Gastrocnemius medialis (tissue), 4 donors: Measurements from ENCODE around the gene MAT1A. TPM values are rescaled to one million over a fixed set of nuclear protein-coding genes. Genes with fewer than 3 reads are reported as not detected.

Experiments used
- ATAC-seq, 2 donors: fragments of 150-250 bp; one replicate each; pipeline ENCODE4 v1.9.1; 2016
- DNase-seq, 2 donors: peaks; one replicate each; pipeline ENCODE4 v3.0.0-alpha.2; 2019
- H3K27ac ChIP-seq, 4 donors: fragments of 200-600 bp; sonication (generic); 1 replicate in 1 of 4; 2 replicates in 3 of 4; pipeline ENCODE4 v1.5.1; 2016 to 2018; ENCODE audit warnings: mild to moderate bottlenecking in 2 of 4, moderate library complexity in 1 of 4
- H3K27me3 ChIP-seq, 3 donors: fragments of 200-600 bp; sonication (generic) in 2 of 3; 1 replicate in 1 of 3; 2 replicates in 2 of 3; pipeline versions ENCODE4 v1.5.1 to v1.6.0; 2016 to 2019; ENCODE audit warnings: mild to moderate bottlenecking in 1 of 3, moderate library complexity in 1 of 3
- H3K36me3 ChIP-seq, 2 donors: fragments of 200-600 bp; sonication (generic) in 1 of 2; one replicate each; pipeline ENCODE4 v1.5.1; 2017 to 2018
- H3K4me1 ChIP-seq, 2 donors: fragments of 200-600 bp; sonication (generic) in 1 of 2; one replicate each; pipeline ENCODE4 v1.5.1; 2016 to 2017; ENCODE audit warnings: mild to moderate bottlenecking in 2 of 2
- H3K4me3 ChIP-seq, 4 donors: fragments of 200-600 bp; sonication (generic) in 3 of 4; 1 replicate in 1 of 4; 2 replicates in 3 of 4; pipeline ENCODE4 v1.5.1; 2016 to 2019; ENCODE audit warnings: mild to moderate bottlenecking in 2 of 4
- H3K9me3 ChIP-seq, 3 donors: fragments of 200-600 bp; sonication (generic) in 2 of 3; 1 replicate in 1 of 3; 2 replicates in 2 of 3; pipeline ENCODE4 v1.5.1; 2016 to 2019
- POLR2A ChIP-seq, 2 donors: fragments of 450-650 bp; IDR thresholded peaks; one replicate each; pipeline ENCODE4 v1.6.1; 2017; ENCODE audit warnings: antibody characterized with exemption in 2 of 2, mild to moderate bottlenecking in 2 of 2, moderate library complexity in 2 of 2
- in situ Hi-C, 4 donors: fragments of 200-750 bp; cut with MboI; loops; one replicate each; pipeline versions ENCODE4 v1.15.0 to v1.8.0; 2017; ENCODE audit warnings: low sequenced_read_pairs in 4 of 4
- intact Hi-C: fragments of 100-400 bp; cut with DNase I; formaldehyde crosslinking; loops from one replicate; pipeline ENCODE4 v1.15.1; 2023; ENCODE audit warnings: low total_unique reads
- total RNA-seq, 4 donors: library from RNA; depleted of rRNA; stranded (reverse); fragments of >200 nt; gene quantifications; one replicate each; pipeline versions ENCODE4 v1.1.0 to v1.2.3, GENCODE V29; 2016
- TF ChIP-seq, protein P1 (sequence below), 5 experiments: fragments of 450-650 bp in 3 of 5; fragments of 200-600 bp in 2 of 5; sonication (generic) in 2 of 5; IDR thresholded peaks in 4 of 5; conservative IDR thresholded peaks in 1 of 5; 1 replicate in 4 of 5; 2 replicates in 1 of 5; pipeline ENCODE4 v1.5.1; 2016 to 2019; ENCODE audit warnings: antibody characterized with exemption in 5 of 5, mild to moderate bottlenecking in 3 of 5, moderate library complexity in 3 of 5

MAT1A gene
- total RNA-seq, 4 donors from 2014 or later: 1.3 to 1.8 TPM; not detected in 2

DNA sequence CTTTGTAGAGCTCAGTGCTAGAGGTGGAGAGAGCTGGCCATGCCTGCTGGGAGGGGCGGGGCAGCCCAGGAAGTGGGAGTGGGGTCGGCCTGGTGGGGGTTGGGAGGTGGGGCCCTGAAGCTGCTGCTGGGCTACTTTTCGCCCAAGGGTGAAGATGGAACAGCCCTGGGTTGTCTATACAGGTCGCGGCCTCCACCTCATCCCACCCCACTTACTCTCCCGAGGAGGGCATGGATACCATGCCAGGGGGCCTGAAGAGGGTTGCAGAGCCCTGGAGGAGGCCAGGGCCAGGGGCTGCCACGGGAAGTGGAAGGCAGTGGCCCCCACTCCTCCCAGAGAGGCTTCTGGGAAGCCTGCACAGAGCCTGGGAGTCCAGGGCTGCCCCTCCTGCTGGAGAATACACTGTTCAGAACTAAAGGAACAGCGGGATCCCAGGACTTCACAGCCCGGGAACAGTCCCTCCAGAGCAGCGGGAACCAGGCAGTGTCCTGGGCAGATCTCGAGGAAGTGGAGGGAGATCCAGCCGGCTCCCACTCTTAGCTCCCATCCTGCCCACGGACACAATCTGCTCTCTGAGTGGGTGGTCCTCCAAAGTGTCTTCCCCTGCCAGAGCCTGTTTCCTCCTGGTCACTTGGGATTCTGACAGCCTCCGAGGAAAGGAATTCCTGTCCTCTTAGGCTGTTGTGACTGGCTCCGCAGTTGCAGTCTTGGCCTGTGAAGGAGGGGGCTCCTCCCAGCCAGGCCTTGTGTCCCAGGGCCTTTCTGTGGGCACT, 23.5 kb downstream of the MAT1A start:
- no peak for TF ChIP-seq POLR2A (IDR thresholded peaks at IDR 0.05)
- TF ChIP-seq, protein P1, sequence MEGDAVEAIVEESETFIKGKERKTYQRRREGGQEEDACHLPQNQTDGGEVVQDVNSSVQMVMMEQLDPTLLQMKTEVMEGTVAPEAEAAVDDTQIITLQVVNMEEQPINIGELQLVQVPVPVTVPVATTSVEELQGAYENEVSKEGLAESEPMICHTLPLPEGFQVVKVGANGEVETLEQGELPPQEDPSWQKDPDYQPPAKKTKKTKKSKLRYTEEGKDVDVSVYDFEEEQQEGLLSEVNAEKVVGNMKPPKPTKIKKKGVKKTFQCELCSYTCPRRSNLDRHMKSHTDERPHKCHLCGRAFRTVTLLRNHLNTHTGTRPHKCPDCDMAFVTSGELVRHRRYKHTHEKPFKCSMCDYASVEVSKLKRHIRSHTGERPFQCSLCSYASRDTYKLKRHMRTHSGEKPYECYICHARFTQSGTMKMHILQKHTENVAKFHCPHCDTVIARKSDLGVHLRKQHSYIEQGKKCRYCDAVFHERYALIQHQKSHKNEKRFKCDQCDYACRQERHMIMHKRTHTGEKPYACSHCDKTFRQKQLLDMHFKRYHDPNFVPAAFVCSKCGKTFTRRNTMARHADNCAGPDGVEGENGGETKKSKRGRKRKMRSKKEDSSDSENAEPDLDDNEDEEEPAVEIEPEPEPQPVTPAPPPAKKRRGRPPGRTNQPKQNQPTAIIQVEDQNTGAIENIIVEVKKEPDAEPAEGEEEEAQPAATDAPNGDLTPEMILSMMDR (IDR thresholded peaks at IDR 0.05 in 4 of 5, conservative IDR thresholded peaks at IDR 0.05 in 1 of 5): no peak
- no peak overlapping the region for H3K27ac ChIP-seq
- H3K27me3 ChIP-seq: no peaks in the 10 kb centered on the region
- H3K4me3 ChIP-seq: no peak overlapping the region
- no peaks in the 10 kb centered on the region for H3K9me3 ChIP-seq
- in situ Hi-C loops: no loop called here
- DNase-seq (no peak), ATAC-seq (no peak)
- H3K36me3 ChIP-seq: no peaks in the 10 kb centered on the region
- intact Hi-C loops: no loop called here
- no peaks in the 10 kb centered on the region for H3K4me1 ChIP-seq

DNA sequence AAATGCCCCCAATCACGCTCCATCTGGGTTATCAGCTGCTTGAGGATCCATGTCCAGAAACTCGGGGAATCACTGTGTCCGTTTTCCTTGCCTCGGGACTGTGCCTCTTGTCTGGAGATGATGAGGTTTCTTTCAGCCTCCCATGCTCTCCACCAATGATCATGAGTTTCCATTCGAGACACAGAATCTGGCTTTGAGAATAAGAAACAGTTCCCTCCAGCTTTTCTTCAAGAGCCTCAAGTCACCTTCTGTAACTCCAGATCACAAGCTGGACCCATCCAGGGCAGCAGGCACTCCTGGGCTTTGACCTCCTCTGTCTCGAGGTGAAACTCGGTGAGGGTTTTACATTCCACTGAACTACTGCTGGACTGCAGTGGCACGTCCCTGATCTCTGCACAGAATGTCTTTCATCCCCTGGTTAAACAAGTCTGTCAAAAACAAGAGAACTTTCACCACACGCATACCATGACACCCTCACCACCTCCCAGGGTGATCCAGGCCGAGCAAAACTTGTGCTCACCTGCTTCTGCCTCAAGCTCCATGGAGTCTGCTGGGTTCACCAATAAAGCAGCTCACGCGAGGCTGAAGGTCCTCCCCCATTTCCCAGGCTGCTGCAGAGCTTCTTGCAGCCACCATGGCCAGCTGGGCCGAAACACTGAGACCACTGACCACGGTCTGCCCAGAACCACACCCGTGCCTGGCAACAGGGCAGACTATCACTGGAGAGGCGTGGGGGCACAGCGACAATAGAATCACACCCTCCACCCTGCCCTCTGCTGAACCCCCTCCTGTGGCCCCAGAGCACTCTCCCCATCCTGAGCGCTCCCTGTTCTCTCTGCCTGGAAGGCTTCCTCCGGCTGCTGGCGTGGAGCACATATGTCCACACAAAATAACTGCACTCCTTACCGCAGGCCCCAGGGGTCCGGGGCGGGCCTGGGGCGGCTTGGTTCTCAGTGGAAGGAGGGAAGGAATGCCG, 25.1 kb downstream of the MAT1A start:
- no peaks in the 10 kb centered on the region for H3K4me1 ChIP-seq
- no peaks in the 10 kb centered on the region for H3K36me3 ChIP-seq
- H3K27me3 ChIP-seq: no peaks in the 10 kb centered on the region
- ATAC-seq (no peak), DNase-seq (no peak)
- no peaks in the 10 kb centered on the region for H3K9me3 ChIP-seq
- no peak overlapping the region for H3K4me3 ChIP-seq
- no peak overlapping the region for H3K27ac ChIP-seq
- TF ChIP-seq, protein P1 (IDR thresholded peaks at IDR 0.05 in 4 of 5, conservative IDR thresholded peaks at IDR 0.05 in 1 of 5): no peak
- no peak for TF ChIP-seq POLR2A (IDR thresholded peaks at IDR 0.05)
- intact Hi-C loops: no loop called here
- in situ Hi-C loops: no loop called here

DNA sequence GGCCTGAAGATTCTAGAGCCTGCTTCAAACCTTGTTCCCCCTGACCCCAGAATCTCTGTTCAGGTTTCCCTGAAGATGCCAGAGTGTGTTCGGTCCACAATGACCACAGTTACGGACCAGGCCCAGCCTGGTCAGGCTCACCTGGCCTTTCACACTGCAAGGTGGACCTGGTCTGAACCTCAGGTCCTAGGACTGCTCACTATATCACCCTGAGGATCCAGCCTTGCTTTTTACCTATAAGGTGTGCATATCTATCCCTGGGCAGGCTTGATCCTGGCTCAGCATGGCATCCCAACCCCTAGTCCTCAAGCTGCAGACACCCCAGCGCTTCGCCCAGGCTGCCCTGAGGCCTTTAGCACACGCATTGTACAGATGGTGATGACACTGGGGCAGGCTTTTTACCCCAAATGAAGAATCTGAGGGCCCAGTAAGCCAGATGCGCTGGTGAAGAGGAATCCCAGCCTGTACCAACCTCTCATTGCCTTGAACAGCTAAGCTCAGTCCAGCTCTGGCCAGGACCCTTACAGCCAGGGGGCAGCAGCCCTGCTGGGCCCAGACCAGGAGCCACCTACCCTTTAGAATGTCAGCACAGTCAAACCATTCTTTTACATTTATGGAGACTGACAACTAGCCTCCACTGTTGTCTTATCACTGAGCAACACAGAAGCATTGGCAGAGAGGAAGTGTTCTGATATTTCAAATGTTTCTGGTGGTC, 28.0 kb downstream of the MAT1A start:
- H3K36me3 ChIP-seq: no peaks in the 10 kb centered on the region
- no peak overlapping the region for H3K27ac ChIP-seq
- no peak for ATAC-seq
- H3K4me3 ChIP-seq: no peak overlapping the region
- H3K4me1 ChIP-seq: no peaks in the 10 kb centered on the region
- in situ Hi-C loops (no loop called here), intact Hi-C loops (no loop called here)
- TF ChIP-seq, protein P1 (IDR thresholded peaks at IDR 0.05 in 4 of 5, conservative IDR thresholded peaks at IDR 0.05 in 1 of 5): no peak
- no peak for TF ChIP-seq POLR2A (IDR thresholded peaks at IDR 0.05)
- H3K9me3 ChIP-seq: no peaks in the 10 kb centered on the region
- no peaks in the 10 kb centered on the region for H3K27me3 ChIP-seq
- DNase-seq: no peak

DNA sequence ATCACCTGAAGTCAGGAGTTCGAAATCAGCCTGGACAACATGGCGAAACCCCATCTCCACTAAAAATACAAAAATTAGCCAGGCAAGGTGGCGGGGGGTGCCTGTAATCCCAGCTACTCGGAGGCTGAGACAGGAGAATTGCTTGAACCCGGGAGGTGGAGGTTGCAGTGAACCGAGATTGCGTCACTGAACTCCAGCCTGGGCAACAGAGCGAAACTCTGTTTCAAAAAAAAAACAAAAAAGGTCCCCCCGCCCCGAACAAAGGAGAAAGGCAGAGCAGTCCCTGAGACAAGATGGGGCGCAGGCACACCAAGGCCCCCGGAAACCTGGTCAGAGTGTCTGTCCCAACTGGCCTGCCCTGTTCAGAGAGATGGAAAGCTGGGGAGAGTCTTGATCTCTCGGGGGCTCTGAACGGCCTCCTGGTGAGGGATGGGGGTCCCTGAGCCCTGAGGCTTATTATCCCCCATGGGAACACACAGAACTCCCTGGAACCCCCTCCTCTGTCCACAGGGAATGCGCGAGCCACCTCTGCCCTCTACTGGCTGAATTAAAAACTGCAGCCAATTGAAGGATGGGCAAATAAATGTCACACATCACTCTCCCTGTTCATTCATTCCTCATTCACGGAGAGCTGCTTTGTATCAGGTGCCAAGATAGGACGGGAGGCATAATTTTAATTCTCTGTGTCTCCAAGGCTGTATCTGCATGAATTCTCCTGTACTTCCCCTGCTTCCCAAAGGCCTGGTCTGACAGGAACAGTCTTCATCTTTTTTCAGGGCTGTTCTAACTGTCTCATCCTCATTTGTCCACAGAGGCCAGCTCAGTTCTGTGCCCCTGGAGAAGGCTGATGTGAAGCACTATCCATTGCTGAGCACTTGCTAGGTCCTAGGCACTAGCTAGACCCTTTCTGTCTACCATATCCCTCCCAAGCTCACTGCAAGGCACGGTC, 28.9 kb downstream of the MAT1A start:
- no peak for DNase-seq
- no peak for ATAC-seq
- Histone ChIP-seq H3K9me3 (no peaks in the 10 kb centered on the region), H3K4me1 (no peaks in the 10 kb centered on the region), H3K36me3 (no peaks in the 10 kb centered on the region), H3K27me3 (no peaks in the 10 kb centered on the region), H3K27ac (no peak overlapping the region), H3K4me3 (no peak overlapping the region)
- no peak for TF ChIP-seq POLR2A (IDR thresholded peaks at IDR 0.05)
- TF ChIP-seq, protein P1 (IDR thresholded peaks at IDR 0.05 in 4 of 5, conservative IDR thresholded peaks at IDR 0.05 in 1 of 5): peak; percentile 38 to 72 (median 49)
- in situ Hi-C loops: no loop called here
- intact Hi-C loops: no loop called here
